IMR-90 (cell line): ENCODE data around the gene ERG. TPM values are rescaled to one million over a fixed set of nuclear protein-coding genes. Genes with fewer than 3 reads are reported as not detected.

Experiments
- ATAC-seq: fragments of 200-7000 bp; cut with Tn5 transposase; 2 replicates; pipeline ENCODE4 v1.9.1; 2020; ENCODE audit warnings: low read depth, mild to moderate bottlenecking, moderate library complexity
- BruUV-seq: library from RNA; stranded (reverse); fragments of 400-500 nt; replicated peaks from 2 replicates; lab custom pipeline; 2021; lab: Mats Ljungman, UMichigan
- CTCF ChIA-PET: fragments of 300-600 bp; formaldehyde crosslinking; extraction: SDS; loops from one replicate; lab custom pipeline; 2021; ENCODE audit warnings: antibody characterized with exemption; lab: Yijun Ruan, JAX
- POLR2A ChIA-PET: fragments of 300-600 bp; sonication (Branson Sonifier 250); formaldehyde crosslinking; loops from one replicate; lab custom pipeline; 2022; ENCODE audit warnings: antibody characterized with exemption; ENCODE audit not compliant: unreplicated experiment; lab: Charles Lee
- DNase-seq: peaks from one replicate; pipeline ENCODE4 v3.0.0; 2013
- H2AFZ ChIP-seq: replicated peaks from 2 replicates; pipeline ENCODE3; 2013; ENCODE audit warnings: low read length, mild to moderate bottlenecking; ENCODE audit not compliant: poor library complexity
- H2AK5ac ChIP-seq: 2 replicates; pipeline ENCODE4 v1.6.1; 2013; ENCODE audit warnings: low read depth, low read length, inconsistent platforms
- H2AK9ac ChIP-seq: replicated peaks from 2 replicates; pipeline ENCODE3; 2013; ENCODE audit warnings: mild to moderate bottlenecking, low read depth, low read length, moderate library complexity; ENCODE audit not compliant: poor library complexity
- H2BK120ac ChIP-seq: 2 replicates; pipeline ENCODE4 v1.6.1; 2013; ENCODE audit warnings: low read depth, low read length, inconsistent platforms
- H2BK15ac ChIP-seq: 3 replicates; pipeline ENCODE4 v1.6.1; 2013; ENCODE audit warnings: low read depth, low read length, inconsistent platforms
- H2BK20ac ChIP-seq: 2 replicates; pipeline ENCODE4 v1.6.1; 2013; ENCODE audit warnings: low read depth, mild to moderate bottlenecking, inconsistent platforms, low read length, moderate library complexity
- H2BK5ac ChIP-seq: 2 replicates; pipeline ENCODE4 v1.6.1; 2013; ENCODE audit warnings: mild to moderate bottlenecking, low read depth, low read length, inconsistent platforms; ENCODE audit not compliant: poor library complexity, severe bottlenecking
- H3K14ac ChIP-seq: replicated peaks from 2 replicates; pipeline ENCODE4 v1.6.1; 2013; ENCODE audit warnings: low read depth, low read length, inconsistent platforms
- H3K18ac ChIP-seq: 2 replicates; pipeline ENCODE4 v1.6.1; 2013; ENCODE audit warnings: low read depth, low read length, control low read depth
- H3K23ac ChIP-seq: 2 replicates; pipeline ENCODE4 v1.6.1; 2013; ENCODE audit warnings: low read depth, low read length, inconsistent platforms
- H3K27ac ChIP-seq: 2 replicates; pipeline ENCODE4 v1.5.1; 2013; ENCODE audit warnings: mild to moderate bottlenecking, control low read depth, low read length; ENCODE audit not compliant: insufficient read depth
- H3K27me3 ChIP-seq: 2 replicates; pipeline ENCODE4 v1.6.1; 2013; ENCODE audit warnings: low read length; ENCODE audit not compliant: control insufficient read depth, insufficient read depth
- H3K36me3 ChIP-seq: 2 replicates; pipeline ENCODE4 v1.6.1; 2013; ENCODE audit warnings: low read length, mixed read lengths; ENCODE audit not compliant: control insufficient read depth, insufficient read depth
- H3K4ac ChIP-seq: 2 replicates; pipeline ENCODE4 v1.6.1; 2013; ENCODE audit warnings: low read depth, low read length, inconsistent platforms
- H3K4me1 ChIP-seq: 2 replicates; pipeline ENCODE4 v1.6.1; 2013; ENCODE audit warnings: low read length, mixed read lengths; ENCODE audit not compliant: control insufficient read depth, insufficient read depth
- H3K4me2 ChIP-seq: 2 replicates; pipeline ENCODE4 v1.6.1; 2013; ENCODE audit warnings: low read depth, mild to moderate bottlenecking, control low read depth, low read length, moderate library complexity
- H3K4me3 ChIP-seq: 2 replicates; pipeline ENCODE4 v1.5.1; 2013; ENCODE audit warnings: low read depth, mild to moderate bottlenecking, control low read depth, low read length, moderate library complexity; ENCODE audit not compliant: insufficient read depth
- H3K56ac ChIP-seq: 2 replicates; pipeline ENCODE4 v1.6.1; 2013; ENCODE audit warnings: low read length, inconsistent platforms; ENCODE audit not compliant: insufficient read depth; ENCODE audit errors: extremely low read depth
- H3K79me1 ChIP-seq, 2 experiments: 2 replicates each; pipeline ENCODE4 v1.6.1; 2013; ENCODE audit warnings: low read length in 2 of 2, inconsistent platforms in 1 of 2, low read depth in 1 of 2
- H3K9ac ChIP-seq: 2 replicates; pipeline ENCODE4 v1.6.1; 2013; ENCODE audit warnings: low read depth, low read length, control low read depth
- H3K9me1 ChIP-seq: 2 replicates; pipeline ENCODE4 v1.6.1; 2013; ENCODE audit warnings: low read length, inconsistent platforms; ENCODE audit not compliant: insufficient read depth
- H3K9me3 ChIP-seq: 2 replicates; pipeline ENCODE4 v1.6.1; 2013; ENCODE audit warnings: low read length; ENCODE audit not compliant: control insufficient read depth, insufficient read depth
- H4K20me1 ChIP-seq: 2 replicates; pipeline ENCODE4 v1.6.1; 2013; ENCODE audit warnings: low read length, inconsistent platforms; ENCODE audit not compliant: insufficient read depth
- H4K5ac ChIP-seq: 2 replicates; pipeline ENCODE4 v1.6.1; 2013; ENCODE audit warnings: mild to moderate bottlenecking, low read depth, low read length, control low read depth
- H4K8ac ChIP-seq, 2 experiments: 2 replicates each; pipeline ENCODE4 v1.6.1; 2013; ENCODE audit warnings: low read depth in 2 of 2, low read length in 2 of 2, control low read depth in 1 of 2, inconsistent platforms in 1 of 2
- H4K91ac ChIP-seq: 2 replicates; pipeline ENCODE4 v1.6.1; 2013; ENCODE audit warnings: low read depth, low read length, inconsistent platforms; ENCODE audit not compliant: insufficient read depth
- CEBPB ChIP-seq: IDR thresholded peaks from 2 replicates; pipeline ENCODE4 v1.6.1; 2012; ENCODE audit warnings: low read depth, low read length, improper control_type of control experiment
- CHD1 ChIP-seq: IDR thresholded peaks from 2 replicates; pipeline ENCODE4 v1.6.1; 2012; ENCODE audit warnings: low read depth, low read length, improper control_type of control experiment
- MAZ ChIP-seq: IDR thresholded peaks from 2 replicates; pipeline ENCODE4 v1.6.1; 2012; ENCODE audit warnings: low read depth, mild to moderate bottlenecking, low read length, improper control_type of control experiment, moderate library complexity, borderline replicate concordance
- MXI1 ChIP-seq: IDR thresholded peaks from 2 replicates; pipeline ENCODE4 v1.6.1; 2012; ENCODE audit warnings: low read depth, mild to moderate bottlenecking, low read length, moderate library complexity, borderline replicate concordance
- NFE2L2 ChIP-seq: fragments of 150-350 bp; IDR thresholded peaks from 2 replicates; pipeline ENCODE4 v1.6.1; 2016; ENCODE audit warnings: low read depth, mild to moderate bottlenecking, low read length
- RAD21 ChIP-seq: IDR thresholded peaks from 2 replicates; pipeline ENCODE4 v1.6.1; 2012; ENCODE audit warnings: low read length, improper control_type of control experiment
- RCOR1 ChIP-seq: IDR thresholded peaks from 2 replicates; pipeline ENCODE4 v1.6.1; 2012; ENCODE audit warnings: mild to moderate bottlenecking, low read length, improper control_type of control experiment; ENCODE audit not compliant: insufficient replicate concordance
- RFX5 ChIP-seq: IDR thresholded peaks from 2 replicates; pipeline ENCODE4 v1.8.0; 2012; ENCODE audit warnings: low read depth, mild to moderate bottlenecking, low read length, moderate library complexity
- SMC3 ChIP-seq: fragments of 150-350 bp; IDR thresholded peaks from 2 replicates; pipeline ENCODE4 v1.6.1; 2016; ENCODE audit warnings: low read depth, mild to moderate bottlenecking, antibody characterized with exemption, low read length, moderate library complexity
- USF2 ChIP-seq: fragments of 150-350 bp; IDR thresholded peaks from 2 replicates; pipeline ENCODE4 v1.6.1; 2017; ENCODE audit warnings: mild to moderate bottlenecking, antibody characterized with exemption, low read length, low read depth
- WGBS, 2 experiments: methylation state at CpG; one replicate each; pipeline versions ENCODE4 v1.1.5 to v1.1.7; 2013; ENCODE audit warnings: missing lambda C conversion rate in 2 of 2; ENCODE audit not compliant: insufficient read length in 1 of 2; ENCODE audit errors: extremely low coverage in 2 of 2; 5-methylcytosine and 5-hydroxymethylcytosine counted together
- dilution Hi-C: fragments of 300-500 bp; cut with HindIII; formaldehyde crosslinking; loops from one replicate; pipeline ENCODE4 v1.14.3; 2018; ENCODE audit warnings: low sequenced_read_pairs; ENCODE audit not compliant: unreplicated experiment
- in situ Hi-C: fragments of 300-500 bp; cut with MboI; formaldehyde crosslinking; loops from 3 replicates; pipeline ENCODE4 v1.14.3; 2019; ENCODE audit warnings: low sequenced_read_pairs, inconsistent platforms, mixed read lengths
- intact Hi-C: fragments of 100-400 bp; cut with micrococcal nuclease; formaldehyde crosslinking; loops from 2 replicates; pipeline ENCODE4 v1.10.0; 2022
- polyA plus RNA-seq, 3 experiments: library from polyadenylated mRNA; depleted of rRNA; stranded (reverse); fragments of >200 nt; gene quantifications; 2 replicates each; pipeline ENCODE4 v1.2.3, GENCODE V29; 2012; ENCODE audit warnings: low replicate concordance in 1 of 3
- total RNA-seq: library from RNA; depleted of rRNA; stranded (reverse); fragments of >200 nt; gene quantifications from 2 replicates; pipeline ENCODE4 v1.2.3, GENCODE V29; 2012

ERG gene
- total and polyA plus RNA-seq, 2 of the 4 experiments (the other 2 are of a cell fraction), result not detected

DNA sequence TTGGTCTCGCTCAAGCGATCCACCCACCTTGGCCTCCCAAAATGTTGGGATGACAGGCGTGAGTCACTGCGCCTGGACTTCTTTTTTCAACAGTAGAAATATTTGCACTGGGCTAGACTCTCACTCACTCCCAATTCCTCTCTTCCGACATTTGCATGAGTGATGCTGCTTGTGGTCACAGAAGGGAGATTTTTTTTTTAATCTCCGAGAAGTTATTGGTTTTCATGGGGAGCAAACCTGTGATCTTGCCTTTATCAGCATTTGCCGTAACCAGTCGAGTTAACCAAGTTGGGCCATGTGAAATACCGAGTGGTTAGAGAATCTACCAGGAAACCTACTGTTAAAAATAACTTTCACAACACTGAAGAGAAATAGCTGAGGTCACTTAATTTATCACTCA lies 21.1 kb downstream of the ERG start:
- H3K9ac ChIP-seq, result no peak overlapping the region
- no peak overlapping the region for H3K56ac ChIP-seq
- dilution Hi-C loops, result no loop called here
- in situ Hi-C loops, result no loop called here
- H3K9me3 ChIP-seq, result no peaks in the 10 kb centered on the region
- no peak overlapping the region for H2BK120ac ChIP-seq
- ChIA-PET CTCF (no interaction called here), POLR2A (no interaction called here)
- no CpG with 5 or more reads among the region's 9 CpGs for WGBS, 2 experiments
- no peaks in the 10 kb centered on the region for H3K9me1 ChIP-seq
- H3K27ac ChIP-seq, result no peak overlapping the region
- H2AFZ ChIP-seq, result no peak overlapping the region
- BruUV-seq, result no TSS peak
- no peak overlapping the region for H2AK9ac ChIP-seq
- H2BK20ac ChIP-seq, result no peak overlapping the region
- no peaks in the 10 kb centered on the region for H3K36me3 ChIP-seq
- no peak overlapping the region for H4K8ac ChIP-seq
- no peak overlapping the region for H3K14ac ChIP-seq
- DNase-seq (no peak), ATAC-seq (no peak)
- H2AK5ac ChIP-seq, result no peak overlapping the region
- no peaks in the 10 kb centered on the region for H3K4me1 ChIP-seq
- H3K79me1 ChIP-seq, result no peaks in the 10 kb centered on the region
- no peak overlapping the region for H3K4ac ChIP-seq
- no peak overlapping the region for H3K18ac ChIP-seq
- no peak overlapping the region for H2BK5ac ChIP-seq
- no peak overlapping the region for H3K4me2 ChIP-seq
- H3K23ac ChIP-seq, result no peak overlapping the region
- intact Hi-C loops, result no loop called here
- peaks cover 21% of the 10 kb centered on the region for H3K27me3 ChIP-seq
- H4K5ac ChIP-seq, result no peak overlapping the region
- no peak overlapping the region for H4K91ac ChIP-seq
- H4K20me1 ChIP-seq, result no peaks in the 10 kb centered on the region
- no peak overlapping the region for H2BK15ac ChIP-seq
- no peak overlapping the region for H3K4me3 ChIP-seq
- TF ChIP-seq CEBPB (no peak), NFE2L2 (no peak), RAD21 (no peak), SMC3 (no peak), USF2 (no peak), MAZ (no peak), RFX5 (no peak), CHD1 (no peak), RCOR1 (no peak), MXI1 (no peak)
